ENCODE data around the gene STK38.
"Not testable (repeated sequence)": the region's sequence is repeated elsewhere in the genome, so short reads cannot be mapped to it uniquely, and the experiment has no call there.

The STK38 gene

GRCh38 chr6:36546920-36547645 is at the start of gene STK38:
TSS of gene STK38 (minus strand) at chr6:36547479. CDS start at chr6:36540202, 7,277 bp downstream.
- peak; percentile 91 to 94 for DNase-seq (ENCODE audit: low read depth in 2 of 2)

- no peak for DNase-seq (ENCODE audit: low read depth in 2 of 2)
Observed at GRCh38 chr6:36596356-36596755, 49.1 kb upstream of the STK38 start.

GRCh38 chr6:36594816-36595643 is 47.8 kb upstream of the STK38 start:
- DNase-seq (ENCODE audit: low read depth in 2 of 2): no peak

- peak; percentile 83 to 90 for DNase-seq (ENCODE audit: low read depth in 2 of 2)
Observed at GRCh38 chr6:36594029-36594815, 46.9 kb upstream of the STK38 start, which contains the start of gene SRSF3. TSS of gene SRSF3 (plus strand) at chr6:36594362. CDS start at chr6:36596763, 2,401 bp downstream.

GRCh38 chr6:36593569-36594028 is 46.3 kb upstream of the STK38 start:
- DNase-seq (ENCODE audit: low read depth in 2 of 2): peak in 1 of 2 donors; percentile 29

- DNase-seq (ENCODE audit: low read depth in 2 of 2): no peak
Observed at GRCh38 chr6:36592221-36592655, 45.0 kb upstream of the STK38 start.

- no peak for DNase-seq (ENCODE audit: low read depth in 2 of 2)
Observed at GRCh38 chr6:36590237-36590636, 43.0 kb upstream of the STK38 start.

- not testable (repeated sequence) for DNase-seq (ENCODE audit: low read depth in 2 of 2)
Observed at GRCh38 chr6:36589025-36589400, 41.7 kb upstream of the STK38 start.

- no peak for DNase-seq (ENCODE audit: low read depth in 2 of 2)
Observed at GRCh38 chr6:36586606-36587005, 39.3 kb upstream of the STK38 start.

GRCh38 chr6:36581716-36582115 is 34.4 kb upstream of the STK38 start:
- DNase-seq (ENCODE audit: low read depth in 2 of 2): no peak

- DNase-seq (ENCODE audit: low read depth in 2 of 2): no peak
Observed at GRCh38 chr6:36580184-36580526, 32.9 kb upstream of the STK38 start.

GRCh38 chr6:36578431-36578830 is 31.2 kb upstream of the STK38 start:
- DNase-seq (ENCODE audit: low read depth in 2 of 2): no peak

- no peak for DNase-seq (ENCODE audit: low read depth in 2 of 2)
Observed at GRCh38 chr6:36578030-36578429, 30.8 kb upstream of the STK38 start.

- no peak for DNase-seq (ENCODE audit: low read depth in 2 of 2)
Observed at GRCh38 chr6:36577301-36577700, 30.0 kb upstream of the STK38 start.

- DNase-seq (ENCODE audit: low read depth in 2 of 2): no peak
Observed at GRCh38 chr6:36576578-36576977, 29.3 kb upstream of the STK38 start.

- no peak for DNase-seq (ENCODE audit: low read depth in 2 of 2)
Observed at GRCh38 chr6:36574679-36575078, 27.4 kb upstream of the STK38 start.

- not testable (repeated sequence) for DNase-seq (ENCODE audit: low read depth in 2 of 2)
Observed at GRCh38 chr6:36572353-36573311, 25.4 kb upstream of the STK38 start.

GRCh38 chr6:36571122-36572043 is 24.1 kb upstream of the STK38 start:
- no peak for DNase-seq (ENCODE audit: low read depth in 2 of 2)

- no peak for DNase-seq (ENCODE audit: low read depth in 2 of 2)
Observed at GRCh38 chr6:36570264-36570663, 23.0 kb upstream of the STK38 start.

- no peak for DNase-seq (ENCODE audit: low read depth in 2 of 2)
Observed at GRCh38 chr6:36566418-36566905, 19.2 kb upstream of the STK38 start.

Data from stimulated activated CD4-positive, alpha-beta T cell treated with anti-CD3 and anti-CD28 coated beads, Interleukin-1b, Interleukin-23, amount 100 ng/mL, for 4 hours (primary cell).